ENCODE results near the gene ROGDI. TPM values are rescaled to one million over a fixed set of nuclear protein-coding genes. Genes with fewer than 3 reads are reported as not detected.

Gene ROGDI
- total and polyA plus RNA-seq, 12 donors: 44.1 to 148 (median 96.9) TPM

GRCh38 chr16:4796982-4797804 lies 5.2 kb downstream of the ROGDI start:
- H3K4me3 ChIP-seq: no peak overlapping the region
- peaks cover 0 to 22% (median 20%) of the 10 kb centered on the region in 9 donors for H3K4me1 ChIP-seq
- no peak for TF ChIP-seq CTCF (IDR thresholded peaks at IDR 0.05)
- peaks cover 0 to 44% (median 19%) of the 10 kb centered on the region in 9 donors for H3K36me3 ChIP-seq
- ATAC-seq (no peak), DNase-seq (no peak)
- no peaks in the 10 kb centered on the region for H3K9me3 ChIP-seq
- intact Hi-C loops (cut with DNase I): loop anchor here in 1 of 10 donors (5.0 kb wide), 1 partner anchor 60 kb away; no protein-coding TSS in a partner anchor
- H3K27me3 ChIP-seq: no peaks in the 10 kb centered on the region
- no peak overlapping the region for H3K27ac ChIP-seq
- WGBS, 2 donors: 88% methylated on average over 21 of the region's 21 CpGs

GRCh38 chr16:4795828-4796572 lies 6.4 kb downstream of the ROGDI start:
- Histone ChIP-seq H3K27me3 (no peaks in the 10 kb centered on the region), H3K36me3 (peaks cover 0 to 44% (median 19%) of the 10 kb centered on the region in 9 donors), H3K4me1 (peaks cover 0 to 12% (median 10%) of the 10 kb centered on the region in 9 donors), H3K4me3 (no peak overlapping the region), H3K9me3 (no peaks in the 10 kb centered on the region), H3K27ac (no peak overlapping the region)
- DNase-seq: no peak
- 94 to 95% methylated on average over 30 of the region's 30 CpGs for WGBS, 2 donors
- TF ChIP-seq CTCF (IDR thresholded peaks at IDR 0.05): no peak
- no peak for ATAC-seq
- intact Hi-C loops (cut with DNase I): loop anchor here in 1 of 10 donors (5.0 kb wide), 1 partner anchor 59 kb away; no protein-coding TSS in a partner anchor

GRCh38 chr16:4795181-4795827 lies 7.1 kb downstream of the ROGDI start, which contains the start of gene SMIM22:
TSS of gene SMIM22 (plus strand) at chr16:4795369. CDS start at chr16:4795735, 366 bp downstream.
- ATAC-seq: peak in 2 of 8 donors; percentile 9 to 13
- DNase-seq: no peak
- Histone ChIP-seq H3K36me3 (peaks cover 0 to 44% (median 19%) of the 10 kb centered on the region in 9 donors), H3K9me3 (no peaks in the 10 kb centered on the region), H3K4me3 (no peak within 1 kb of the TSS), H3K27ac (no peak within 1 kb of the TSS), H3K4me1 (peaks cover 0 to 5% (median 3%) of the 10 kb centered on the region in 9 donors), H3K27me3 (no peaks in the 10 kb centered on the region)
- 65 to 68% methylated on average over 14 of the region's 14 CpGs for WGBS, 2 donors
- intact Hi-C loops (cut with DNase I): loop anchor here in 1 of 10 donors (5.0 kb wide), 1 partner anchor 58 kb away; no protein-coding TSS in a partner anchor
- no peak for TF ChIP-seq CTCF (IDR thresholded peaks at IDR 0.05)
